GM19452 (cell line): Measurements from ENCODE around the gene FTSJ1.
"Not testable (repeated sequence)": the region's sequence is repeated elsewhere in the genome, so short reads cannot be mapped to it uniquely, and the experiment has no call there.

Experiments used
- ATAC-seq: cut with Tn5 transposase; IDR thresholded peaks from one replicate; pipeline ENCODE4 v1.9.1; 2021; ENCODE audit not compliant: unreplicated experiment

FTSJ1 gene

DNA sequence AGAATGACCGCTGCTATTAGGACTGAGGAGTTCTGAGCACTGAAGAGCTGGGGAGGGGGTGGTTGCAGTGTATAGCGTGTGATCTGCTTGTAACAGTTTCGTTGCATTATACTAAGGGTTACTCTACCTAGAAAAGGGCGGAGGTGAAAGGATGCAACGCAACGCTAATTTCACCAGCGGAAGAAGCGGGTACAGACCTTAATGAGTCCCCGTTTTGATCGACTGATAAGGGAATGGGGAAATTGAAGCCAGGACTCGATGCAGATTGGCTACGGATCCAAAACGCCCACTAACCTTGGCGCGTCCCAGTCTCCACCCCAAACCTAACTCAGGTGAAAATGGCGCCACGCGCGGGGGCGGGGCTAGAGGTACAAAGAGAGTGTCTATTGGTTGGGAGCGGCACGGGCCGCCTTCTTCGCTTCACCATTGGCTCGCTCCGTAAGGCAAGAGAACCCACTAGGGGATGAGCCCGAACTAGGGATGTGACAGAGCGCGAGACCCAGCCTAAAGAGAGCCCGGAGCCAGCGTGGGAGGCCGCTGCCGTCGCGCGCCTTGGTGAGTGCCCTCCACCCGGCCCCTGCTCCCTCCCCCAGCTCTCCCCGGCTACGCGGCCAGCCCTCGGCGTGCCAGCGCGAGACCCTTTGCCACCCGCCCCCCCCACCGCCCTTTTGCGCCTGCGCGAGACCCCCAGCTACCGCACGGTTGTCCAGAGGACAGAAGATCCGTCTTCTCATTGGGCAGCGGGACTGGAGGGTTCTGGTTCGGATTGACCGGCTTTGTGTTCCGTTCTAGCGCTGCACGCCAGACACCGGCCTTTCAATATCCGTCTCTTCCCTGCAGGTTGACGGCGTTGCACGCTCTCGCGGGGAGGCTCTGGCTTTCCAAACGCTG is 45.6 kb downstream of the FTSJ1 start, which contains the start of gene EBP:
EBP (plus strand) TSS at position 456 of the 891 bp plus-strand sequence. CDS start 1,964 bp downstream, outside the sequence.
- peak; percentile 97 for ATAC-seq

DNA sequence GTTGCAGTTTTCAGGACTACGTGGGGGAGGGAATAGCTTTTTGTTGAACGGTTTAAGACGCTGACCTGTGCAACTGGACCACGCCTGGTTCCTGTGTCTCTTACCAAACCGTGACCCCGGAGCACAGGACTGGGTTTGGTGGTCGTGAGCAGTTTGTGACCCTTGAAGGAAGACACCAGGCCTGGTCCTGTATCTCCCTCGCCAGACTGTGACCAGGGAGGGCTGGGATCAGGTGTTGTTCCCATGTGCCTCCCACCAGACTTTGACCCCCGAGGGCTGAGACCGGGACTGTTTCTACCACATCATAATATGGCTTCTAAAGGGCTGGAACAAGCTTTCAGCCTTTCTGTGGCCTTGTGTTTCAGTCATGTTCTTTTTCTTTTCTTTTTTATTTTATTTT is 46.3 kb downstream of the FTSJ1 start:
- no peak for ATAC-seq

DNA sequence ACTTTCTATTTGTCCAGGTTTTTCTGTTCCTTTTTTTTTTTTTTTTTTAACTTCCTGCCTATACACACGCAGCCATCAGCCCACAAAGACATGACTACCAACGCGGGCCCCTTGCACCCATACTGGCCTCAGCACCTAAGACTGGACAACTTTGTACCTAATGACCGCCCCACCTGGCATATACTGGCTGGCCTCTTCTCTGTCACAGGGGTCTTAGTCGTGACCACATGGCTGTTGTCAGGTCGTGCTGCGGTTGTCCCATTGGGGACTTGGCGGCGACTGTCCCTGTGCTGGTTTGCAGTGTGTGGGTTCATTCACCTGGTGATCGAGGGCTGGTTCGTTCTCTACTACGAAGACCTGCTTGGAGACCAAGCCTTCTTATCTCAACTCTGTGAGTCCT is 47.7 kb downstream of the FTSJ1 start:
- no peak for ATAC-seq

DNA sequence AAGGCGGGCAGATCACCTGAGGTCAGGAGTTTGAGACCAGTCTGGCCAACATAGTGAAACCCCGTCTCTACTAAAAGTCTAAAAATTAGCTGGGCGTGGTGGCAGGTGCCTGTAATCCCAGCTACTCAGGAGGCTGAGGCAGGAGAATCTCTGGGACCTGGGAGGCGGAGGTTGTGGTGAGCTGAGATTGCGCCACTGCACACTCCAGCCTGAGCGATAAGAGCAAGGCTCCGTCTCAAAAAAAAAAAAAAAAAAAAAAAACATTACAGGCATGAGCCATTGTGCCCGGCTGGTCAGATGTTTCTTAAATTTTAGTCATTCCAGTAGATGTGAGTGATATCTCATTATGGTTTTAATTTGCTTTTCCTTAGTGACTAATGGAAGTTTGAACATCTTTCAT is 49.9 kb downstream of the FTSJ1 start:
- ATAC-seq, result not testable (repeated sequence)

DNA sequence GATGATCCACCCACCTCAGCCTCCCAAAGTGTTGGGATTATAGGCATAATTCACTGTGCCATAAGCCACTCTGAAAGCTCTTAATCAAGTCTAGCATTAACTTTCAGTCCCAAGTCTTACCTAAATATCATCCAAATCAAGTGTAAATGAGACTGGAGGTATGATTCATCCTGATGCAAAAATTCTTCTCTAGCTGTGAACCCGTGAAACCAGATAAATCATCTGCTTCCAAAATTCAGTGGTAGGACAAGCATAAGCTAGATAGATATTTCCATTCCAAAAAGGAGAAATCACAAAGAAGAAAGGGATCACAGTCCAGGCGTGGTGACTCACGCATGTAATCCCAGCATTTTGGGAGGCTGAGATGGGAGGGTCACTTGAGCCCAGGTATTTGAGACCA is 54.7 kb downstream of the FTSJ1 start:
- ATAC-seq, result no peak

DNA sequence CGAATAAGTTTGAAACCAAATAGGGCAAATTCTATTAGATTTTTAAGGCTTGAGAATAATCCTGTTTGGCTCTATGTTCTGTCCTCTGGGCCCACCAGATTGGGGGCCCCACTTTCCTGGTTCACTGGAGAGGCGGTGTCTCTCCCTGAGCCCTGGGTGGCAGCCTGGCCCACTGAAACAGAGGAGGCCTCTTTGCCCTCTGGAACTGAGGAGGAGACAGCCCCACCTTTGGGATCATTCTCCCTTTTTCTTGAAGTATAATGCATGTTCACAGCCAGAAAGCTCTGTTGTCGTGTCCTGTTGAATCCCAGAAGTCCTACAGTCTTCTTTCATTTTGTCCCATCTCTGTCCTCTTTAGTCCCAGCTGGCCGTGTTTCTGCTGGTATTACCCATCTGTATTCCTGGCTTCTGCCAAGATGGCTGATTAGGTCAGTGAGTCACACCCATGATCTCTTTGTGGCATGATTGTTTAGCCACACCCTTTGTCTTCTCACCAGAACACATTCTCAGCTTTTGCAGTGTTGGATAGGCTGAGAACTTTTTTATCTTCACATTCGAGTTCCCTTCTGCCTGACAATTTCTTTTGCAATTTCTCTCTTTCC is 55.5 kb downstream of the FTSJ1 start:
- no peak for ATAC-seq

DNA sequence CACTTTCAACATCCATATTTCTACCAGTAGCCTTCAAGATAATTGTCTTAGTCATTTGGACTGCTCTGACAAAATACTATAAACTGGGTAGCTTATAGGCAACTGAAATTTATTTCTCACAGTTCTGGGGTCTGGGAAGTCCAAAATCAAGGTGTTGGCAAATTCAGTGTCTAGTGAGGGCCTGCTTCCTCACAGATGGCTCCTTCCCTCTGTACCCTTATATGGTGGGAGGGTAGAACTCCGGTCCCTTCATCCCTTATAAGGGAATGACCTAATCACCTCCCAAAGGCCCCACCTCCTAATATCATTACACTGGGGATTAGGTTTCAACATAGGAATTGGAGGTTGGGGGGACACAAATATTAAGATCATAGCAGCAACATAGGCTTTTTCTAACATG is 56.2 kb downstream of the FTSJ1 start:
- no peak for ATAC-seq

DNA sequence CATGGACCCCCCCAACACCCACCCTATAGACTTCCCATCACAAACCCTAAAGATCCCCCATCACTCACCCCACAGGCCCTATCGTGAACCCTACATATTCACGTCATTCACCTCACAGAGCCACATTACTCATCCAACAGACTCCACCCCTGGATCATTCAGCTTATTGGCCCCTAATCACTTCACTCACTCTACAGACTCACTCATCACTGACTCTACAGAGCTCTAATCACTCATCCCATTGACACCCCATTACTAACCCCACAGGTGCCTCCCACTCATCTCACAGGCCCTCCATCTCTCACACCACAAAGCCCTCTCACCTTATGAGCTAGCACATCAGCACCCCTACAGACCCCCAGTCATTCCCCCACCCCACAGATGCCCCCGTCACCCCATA is 57.2 kb downstream of the FTSJ1 start:
- ATAC-seq, result no peak
